Adrenal gland (tissue), 5 donors: ENCODE measurements around the gene DGKQ.

ENCODE experiments used
- CTCF ChIP-seq, 6 experiments: fragments of 450-650 bp in 4 of 6; fragments of 200-600 bp in 2 of 6; sonication (generic) in 1 of 6; IDR thresholded peaks; 1 replicate in 5 of 6; 2 replicates in 1 of 6; pipeline versions ENCODE4 v1.5.1 to v1.8.0; 2016 to 2021; ENCODE audit warnings: antibody characterized with exemption in 6 of 6, mild to moderate bottlenecking in 2 of 6, moderate library complexity in 1 of 6
- POLR2A ChIP-seq, 2 donors: fragments of 450-650 bp; IDR thresholded peaks; one replicate each; pipeline ENCODE4 v1.6.1; 2017; ENCODE audit warnings: antibody characterized with exemption in 2 of 2, mild to moderate bottlenecking in 2 of 2, moderate library complexity in 1 of 2
- donor health status: DM: no; HTN: no; CAD: no.

- TF ChIP-seq CTCF (IDR thresholded peaks at IDR 0.05), result no peak
- TF ChIP-seq POLR2A (IDR thresholded peaks at IDR 0.05), result no peak
Observed at GRCh38 chr4:930827-931193, 42.6 kb downstream of the DGKQ start.
